Measurements from ENCODE around the gene EEF1AKMT3.

Gene EEF1AKMT3

DNA sequence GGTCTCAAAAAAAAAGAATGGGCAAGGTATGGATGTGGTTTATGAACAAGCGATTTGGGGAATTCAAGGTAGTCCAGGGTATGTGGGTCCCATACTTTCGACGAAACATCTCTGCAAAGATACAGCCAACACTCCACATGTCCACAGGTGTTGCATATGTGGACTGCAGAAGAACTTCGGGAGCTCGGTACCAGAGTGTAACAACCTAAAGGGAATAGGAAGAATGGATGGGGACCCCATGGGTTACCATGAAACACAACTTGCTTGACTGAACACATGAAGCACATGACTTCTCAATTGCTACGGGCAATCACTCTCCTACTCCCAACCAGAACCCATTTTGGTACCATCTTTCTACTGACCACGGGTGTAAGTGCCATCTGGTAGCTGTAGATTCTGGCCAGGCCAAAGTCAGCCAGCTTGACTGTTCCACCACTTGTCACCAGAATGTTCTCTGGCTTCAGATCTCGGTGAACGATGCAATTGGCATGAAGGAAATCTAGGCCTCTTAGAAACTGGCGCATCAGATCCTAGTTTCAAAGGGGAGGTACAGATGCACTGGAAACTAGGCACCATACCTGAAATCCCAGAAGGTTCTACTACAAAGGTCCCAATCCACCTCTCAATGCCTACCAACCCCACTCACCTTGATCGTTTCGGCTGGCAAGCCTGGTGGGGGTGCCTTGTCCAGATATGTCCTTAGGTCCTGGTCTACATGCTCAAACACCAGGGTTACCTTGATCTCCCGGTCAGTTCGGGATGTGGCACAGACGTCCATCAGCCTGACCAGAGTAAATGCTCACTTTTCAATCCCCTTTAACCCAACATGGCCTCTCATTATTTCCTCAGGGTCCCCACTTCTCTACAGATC is 21.6 kb upstream of the EEF1AKMT3 start:
- no peak for DNase-seq

GRCh38 chr12:57751432-57751787 is 21.0 kb upstream of the EEF1AKMT3 start:
- no peak for DNase-seq

DNA sequence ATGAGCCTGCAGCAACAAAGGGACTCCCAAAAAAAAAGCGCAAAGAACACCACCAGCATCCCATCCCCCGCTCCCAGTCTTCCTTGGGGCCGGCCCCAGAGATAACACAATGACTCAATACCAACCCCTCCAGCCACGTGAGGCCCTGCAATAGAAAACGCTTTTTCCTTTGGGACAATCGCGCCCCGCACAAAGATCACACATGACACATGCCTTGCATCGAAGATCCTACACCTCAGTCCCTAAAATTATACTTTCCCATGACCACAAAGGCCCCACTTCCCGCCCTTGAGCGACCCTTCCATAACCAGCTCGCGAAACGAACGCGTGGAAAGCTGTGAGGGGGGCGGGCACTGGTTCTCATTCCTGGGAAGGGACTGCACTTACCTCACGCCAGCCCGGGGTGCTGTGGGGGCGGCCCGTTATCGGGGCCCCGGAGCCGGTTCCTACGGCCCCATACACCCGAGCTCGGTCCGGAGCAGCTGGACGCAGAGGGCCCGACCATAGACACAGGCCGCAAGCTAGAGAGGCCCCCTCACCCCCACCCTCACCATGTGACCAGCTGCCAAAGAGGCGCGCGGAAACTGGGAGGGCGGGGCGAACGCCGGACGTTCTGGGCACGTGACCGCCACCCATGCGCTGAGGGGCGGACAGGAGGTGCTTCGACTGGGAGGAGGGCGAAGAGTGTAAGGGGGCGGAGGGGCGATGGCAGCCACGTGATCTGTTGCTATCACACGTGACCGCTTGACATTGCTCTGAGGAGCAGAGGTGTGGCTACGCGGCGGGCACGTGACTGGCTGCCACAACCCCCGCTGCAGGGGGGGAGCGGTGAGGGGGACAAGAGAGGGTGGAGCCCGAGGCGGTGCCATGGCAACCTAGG is 20.4 kb upstream of the EEF1AKMT3 start, which contains the start of gene CDK4:
TSS of gene CDK4 (minus strand) at position 523 of the 880 bp plus-strand sequence. CDS start 593 bp downstream, outside the sequence.
- peak; percentile 94 to 100 (median 100) for DNase-seq

GRCh38 chr12:57752668-57753000 is 19.8 kb upstream of the EEF1AKMT3 start:
- no peak for DNase-seq

GRCh38 chr12:57753756-57754337 is 18.6 kb upstream of the EEF1AKMT3 start:
- no peak for DNase-seq

DNA sequence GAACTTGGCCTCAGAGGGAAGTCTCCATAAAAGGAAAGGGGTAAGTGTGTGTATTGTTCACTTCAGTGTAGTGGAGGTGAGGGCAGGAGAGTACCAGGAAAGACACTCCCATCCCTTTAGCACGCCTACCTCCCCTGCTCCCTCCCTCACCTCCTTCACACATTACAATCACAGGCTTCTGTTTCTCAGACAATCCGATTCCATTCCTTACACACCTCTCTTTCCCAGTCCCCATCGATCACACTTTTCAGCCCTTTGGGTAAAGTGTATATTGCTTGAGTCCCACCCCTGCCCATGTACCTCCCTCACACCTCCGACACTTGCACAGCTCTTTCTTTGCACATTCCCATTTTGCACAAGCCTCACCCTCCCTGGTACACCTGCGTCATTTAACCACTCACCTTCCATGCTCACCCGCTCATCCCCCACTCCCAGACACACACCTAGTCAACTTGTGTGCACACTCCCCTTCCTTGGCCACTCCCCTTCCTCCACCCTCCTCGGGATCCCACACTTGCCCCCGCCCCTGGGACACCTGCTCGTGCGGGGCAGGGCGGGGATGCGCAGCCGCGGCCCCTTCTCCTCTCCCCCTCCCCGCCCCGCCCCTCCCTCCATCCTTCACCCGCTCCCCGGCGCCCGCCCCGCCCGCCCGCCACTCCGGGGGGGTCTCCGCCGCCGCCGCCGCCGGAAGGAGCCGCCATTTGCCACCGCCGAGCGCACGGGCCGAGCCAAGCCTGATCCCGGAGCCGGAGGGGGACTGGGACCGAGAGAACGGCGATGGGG is 17.8 kb upstream of the EEF1AKMT3 start, which contains the start of gene MARCHF9:
TSS of gene MARCHF9 (plus strand) at position 693 of the 783 bp plus-strand sequence. CDS start 426 bp downstream, outside the sequence.
- DNase-seq, result peak in 45 of 58 donors; percentile 8 to 68 (median 39)

- no peak for DNase-seq
Measured at GRCh38 chr12:57755194-57755453, 17.3 kb upstream of the EEF1AKMT3 start.

GRCh38 chr12:57755454-57756372 is 16.7 kb upstream of the EEF1AKMT3 start:
- DNase-seq, result peak in 1 of 58 donors; percentile 48

DNA sequence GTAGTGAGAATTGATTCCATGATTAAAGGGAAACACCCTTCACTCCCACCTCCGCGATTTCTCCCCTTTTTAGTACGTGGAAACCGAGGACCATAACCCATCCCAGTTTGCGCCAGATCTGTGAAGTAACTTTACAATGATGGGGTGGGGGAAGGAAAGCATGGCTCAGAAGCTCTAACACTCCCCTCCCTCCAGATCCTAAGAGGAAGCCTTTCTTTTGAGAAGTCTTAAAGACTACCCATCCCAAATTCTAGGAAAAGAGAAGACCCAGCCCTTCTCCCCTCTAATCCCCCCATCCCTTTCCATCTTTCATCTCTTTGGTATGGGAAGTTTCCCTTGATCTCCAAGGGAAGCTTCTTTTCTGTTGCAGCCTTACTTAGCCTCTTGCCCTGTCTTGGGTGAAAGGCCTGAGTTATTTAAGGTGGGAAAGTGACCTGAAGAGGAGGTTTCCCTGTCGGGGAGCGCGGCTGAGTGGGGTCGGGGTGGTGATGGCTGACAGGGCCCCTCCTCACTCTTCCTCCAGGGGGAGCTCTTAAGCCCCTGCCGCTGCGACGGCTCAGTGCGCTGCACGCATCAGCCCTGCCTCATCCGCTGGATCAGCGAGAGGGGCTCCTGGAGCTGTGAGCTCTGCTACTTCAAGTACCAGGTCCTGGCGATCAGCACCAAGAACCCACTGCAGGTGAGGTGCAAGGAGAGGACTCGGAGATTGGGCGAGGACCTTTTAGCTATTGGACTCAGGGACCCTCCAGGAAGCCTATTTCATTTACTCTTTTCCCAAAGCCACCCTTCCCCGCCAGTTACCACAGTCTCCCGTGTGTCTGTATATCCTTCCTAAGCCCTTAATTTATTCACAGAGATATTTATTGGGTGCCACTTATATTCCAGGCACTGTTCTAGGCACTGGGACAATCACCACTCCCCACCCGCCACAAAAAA is 15.7 kb upstream of the EEF1AKMT3 start:
- peak in 2 of 58 donors; percentile 9 to 12 for DNase-seq

- no peak for DNase-seq
Measured at GRCh38 chr12:57757771-57758170, 14.6 kb upstream of the EEF1AKMT3 start.

GRCh38 chr12:57758552-57759359 is 13.7 kb upstream of the EEF1AKMT3 start:
- no peak for DNase-seq

- no peak for DNase-seq
Measured at GRCh38 chr12:57759360-57759980, 12.9 kb upstream of the EEF1AKMT3 start.

DNA sequence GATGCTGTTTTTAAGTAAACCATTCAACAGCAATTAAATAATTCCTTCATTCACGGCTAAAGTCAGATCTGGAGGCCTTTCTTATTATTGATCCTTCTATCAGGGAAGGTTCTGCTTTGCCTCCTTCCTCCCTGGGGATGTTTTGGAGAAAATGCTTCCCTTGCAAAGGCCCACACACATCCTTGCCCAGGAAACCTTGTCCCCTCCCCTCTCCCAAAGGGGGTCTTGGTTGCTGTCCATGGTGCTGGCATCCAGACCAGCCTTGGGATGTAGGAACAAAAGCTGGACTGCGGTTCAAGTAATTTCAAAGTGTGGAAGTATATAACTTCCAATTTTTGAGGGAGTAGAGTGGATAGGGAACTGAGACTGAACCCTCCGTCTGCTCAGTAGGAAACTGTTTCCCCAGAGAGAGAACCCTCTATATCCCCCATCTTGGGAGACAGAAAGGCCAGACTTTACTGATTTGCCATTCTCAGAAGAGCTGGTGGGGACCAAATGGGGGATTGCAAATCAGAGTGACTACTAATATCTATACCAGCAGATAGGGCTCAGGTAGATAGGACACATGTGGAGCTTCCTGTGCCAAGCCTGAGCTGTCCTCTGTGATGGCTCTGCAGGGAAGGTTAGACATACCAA is 11.9 kb upstream of the EEF1AKMT3 start:
- no peak for DNase-seq

DNA sequence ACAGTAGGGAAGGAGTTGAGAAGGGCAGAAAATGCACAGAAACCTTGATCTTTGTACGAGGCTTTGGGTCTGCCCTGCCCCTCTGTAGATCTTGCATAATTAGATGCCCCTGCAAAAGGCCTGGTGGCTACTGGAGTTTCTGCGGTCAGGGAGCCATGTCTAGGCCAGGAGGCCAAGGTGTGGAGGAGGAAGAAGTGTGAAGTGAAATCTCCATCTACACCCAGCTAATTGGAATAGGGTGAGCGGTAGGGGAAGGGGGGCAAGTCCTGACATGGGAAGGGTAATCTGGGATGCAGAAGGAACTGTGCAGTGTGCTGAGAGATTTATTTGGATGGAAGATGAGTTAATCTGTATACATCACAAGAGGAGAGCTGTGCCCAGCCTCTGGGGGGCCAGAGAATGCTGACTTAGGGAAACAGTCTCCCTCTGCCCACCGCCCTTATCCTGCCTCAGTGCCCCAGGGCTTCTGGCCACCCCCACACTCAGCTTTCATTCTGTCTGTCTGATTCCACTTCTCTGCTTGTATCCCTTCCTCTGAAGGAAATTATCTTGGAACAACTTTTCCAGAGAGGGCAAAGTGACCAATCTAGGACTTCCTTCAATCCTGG is 10.9 kb upstream of the EEF1AKMT3 start:
- DNase-seq, result no peak

GRCh38 chr12:57762463-57762862 is 10.0 kb upstream of the EEF1AKMT3 start:
- DNase-seq, result no peak

DNA sequence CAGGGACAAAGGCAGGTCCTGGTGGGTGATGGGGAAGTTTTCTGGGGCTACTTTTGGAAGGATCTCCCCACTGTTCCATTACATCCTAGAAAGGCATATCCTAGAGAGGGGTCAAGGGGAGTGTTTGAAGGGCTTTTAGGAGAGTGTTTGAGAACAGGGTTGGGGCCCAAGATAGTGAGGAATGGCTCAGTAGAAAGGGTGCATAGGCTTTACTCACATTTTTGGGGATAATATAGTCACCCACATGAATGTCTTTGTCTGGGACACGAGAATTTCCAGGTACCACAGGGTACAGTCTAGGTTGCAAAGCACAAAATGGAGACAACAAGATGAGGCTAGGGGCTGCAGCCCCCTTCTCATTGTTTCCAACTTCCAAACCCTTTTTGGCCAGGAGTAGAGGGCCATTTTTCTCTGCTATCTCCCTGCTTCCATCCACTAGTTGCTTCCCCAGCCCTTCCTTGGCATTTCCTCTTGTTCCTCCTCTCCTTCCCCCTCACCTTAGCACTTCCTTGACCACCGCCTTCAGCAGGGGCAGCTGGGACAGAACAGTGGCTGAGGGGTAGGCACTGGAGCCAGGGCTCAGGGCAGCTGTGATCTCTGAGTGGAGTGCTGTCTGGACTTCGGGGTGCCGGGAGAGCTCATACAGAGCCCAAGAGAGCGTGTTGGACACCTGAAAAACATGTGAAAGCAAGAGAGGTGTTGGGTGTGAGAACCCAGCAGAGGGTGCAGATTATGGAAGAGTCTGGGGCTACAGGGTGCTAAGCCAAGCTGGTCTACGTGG is 8.3 kb upstream of the EEF1AKMT3 start:
- no peak for DNase-seq
